Body of pancreas (tissue), 4 donors: ENCODE results near the gene UNC13C. TPM values are rescaled to one million over a fixed set of nuclear protein-coding genes. Genes with fewer than 3 reads are reported as not detected.

Experiments used
- ATAC-seq: fragments of 150-250 bp; one replicate; pipeline ENCODE4 v1.9.1; 2016
- DNase-seq, 4 donors: peaks; one replicate each; pipeline ENCODE4 v3.0.0-alpha.2; 2019
- H3K27ac ChIP-seq, 4 donors: fragments of 200-600 bp; sonication (generic); 1 replicate in 3 of 4; 2 replicates in 1 of 4; pipeline versions ENCODE4 v1.5.1 to v1.6.1; 2016 to 2019; ENCODE audit warnings: mild to moderate bottlenecking in 1 of 4, mixed read lengths in 1 of 4, moderate library complexity in 1 of 4
- H3K27me3 ChIP-seq, 2 donors: fragments of 200-600 bp; sonication (generic); one replicate each; pipeline ENCODE4 v1.6.0; 2016; ENCODE audit warnings: mild to moderate bottlenecking in 1 of 2
- H3K36me3 ChIP-seq, 2 donors: fragments of 200-600 bp; sonication (generic); replicated peaks in 1 of 2; 2 replicates each; pipeline ENCODE4 v1.5.1; 2016; ENCODE audit warnings: low read depth in 2 of 2; ENCODE audit not compliant: insufficient read depth in 1 of 2
- H3K4me1 ChIP-seq: fragments of 200-600 bp; sonication (generic); one replicate; pipeline ENCODE4 v1.6.0; 2016
- H3K4me3 ChIP-seq, 2 donors: fragments of 200-600 bp; sonication (generic); 1 replicate in 1 of 2; 2 replicates in 1 of 2; pipeline ENCODE4 v1.5.1; 2016 to 2019
- H3K9me3 ChIP-seq, 3 donors: fragments of 200-600 bp; sonication (generic); 1 replicate in 2 of 3; 2 replicates in 1 of 3; pipeline ENCODE4 v1.5.1; 2016
- CTCF ChIP-seq, 7 experiments: fragments of 450-650 bp in 4 of 7; fragments of 200-600 bp in 3 of 7; sonication (generic) in 3 of 7; IDR thresholded peaks; one replicate each; pipeline ENCODE4 v1.5.1; 2016 to 2019; ENCODE audit warnings: antibody characterized with exemption in 7 of 7
- POLR2A ChIP-seq, 3 donors: fragments of 450-650 bp; IDR thresholded peaks; one replicate each; pipeline ENCODE4 v1.6.1; 2016; ENCODE audit warnings: antibody characterized with exemption in 3 of 3, mild to moderate bottlenecking in 2 of 3
- WGBS, 2 donors: methylation state at CpG; one replicate each; pipeline ENCODE4 v1.1.5; 2017; 5-methylcytosine and 5-hydroxymethylcytosine counted together
- intact Hi-C: fragments of 100-400 bp; cut with DNase I; formaldehyde crosslinking; loops from one replicate; pipeline ENCODE4 v1.15.1; 2023
- total RNA-seq, 2 donors: library from RNA; depleted of rRNA; stranded (reverse); fragments of >200 nt; gene quantifications; one replicate each; pipeline ENCODE4 v1.1.0, GENCODE V29; 2016

The UNC13C gene
- total RNA-seq, 2 donors from 2014 or later: not detected

GRCh38 chr15:54035616-54036015, 57.4 kb downstream of the UNC13C start:
- H3K9me3 ChIP-seq: no peaks in the 10 kb centered on the region
- 73 to 74% methylated on average over 7 of the region's 7 CpGs for WGBS, 2 donors
- no peak overlapping the region for H3K27ac ChIP-seq
- H3K4me3 ChIP-seq: no peak overlapping the region
- no peaks in the 10 kb centered on the region for H3K36me3 ChIP-seq
- no peaks in the 10 kb centered on the region for H3K4me1 ChIP-seq
- intact Hi-C loops: no loop called here
- DNase-seq (no peak), ATAC-seq (no peak)
- no peaks in the 10 kb centered on the region for H3K27me3 ChIP-seq
- TF ChIP-seq POLR2A (IDR thresholded peaks at IDR 0.05) (no peak), CTCF (IDR thresholded peaks at IDR 0.05) (no peak)

GRCh38 chr15:54045397-54045796, 67.2 kb downstream of the UNC13C start:
- DNase-seq (no peak), ATAC-seq (no peak)
- no peak overlapping the region for H3K27ac ChIP-seq
- intact Hi-C loops: no loop called here
- TF ChIP-seq POLR2A (IDR thresholded peaks at IDR 0.05) (no peak), CTCF (IDR thresholded peaks at IDR 0.05) (no peak)
- no peaks in the 10 kb centered on the region for H3K27me3 ChIP-seq
- H3K4me3 ChIP-seq: no peak overlapping the region
- no peaks in the 10 kb centered on the region for H3K36me3 ChIP-seq
- no peaks in the 10 kb centered on the region for H3K9me3 ChIP-seq
- H3K4me1 ChIP-seq: no peaks in the 10 kb centered on the region
- 49 to 52% methylated on average over 2 of the region's 2 CpGs for WGBS, 2 donors

GRCh38 chr15:54046093-54046492, 67.9 kb downstream of the UNC13C start:
- H3K27ac ChIP-seq: no peak overlapping the region
- intact Hi-C loops: no loop called here
- H3K9me3 ChIP-seq: no peaks in the 10 kb centered on the region
- DNase-seq (no peak), ATAC-seq (no peak)
- no peaks in the 10 kb centered on the region for H3K4me1 ChIP-seq
- 74 to 76% methylated on average over 2 of the region's 2 CpGs for WGBS, 2 donors
- TF ChIP-seq CTCF (IDR thresholded peaks at IDR 0.05): no peak
- H3K4me3 ChIP-seq: no peak overlapping the region
- no peaks in the 10 kb centered on the region for H3K27me3 ChIP-seq
- H3K36me3 ChIP-seq: no peaks in the 10 kb centered on the region

GRCh38 chr15:54064365-54064764, 86.1 kb downstream of the UNC13C start:
- ATAC-seq (no peak), DNase-seq (no peak)
- TF ChIP-seq POLR2A (IDR thresholded peaks at IDR 0.05) (no peak), CTCF (IDR thresholded peaks at IDR 0.05) (no peak)
- 13 to 20% methylated on average over 3 of the region's 3 CpGs for WGBS, 2 donors
- Histone ChIP-seq H3K36me3 (no peaks in the 10 kb centered on the region), H3K27me3 (no peaks in the 10 kb centered on the region), H3K27ac (no peak overlapping the region), H3K4me3 (no peak overlapping the region), H3K4me1 (no peaks in the 10 kb centered on the region), H3K9me3 (no peaks in the 10 kb centered on the region)
- intact Hi-C loops: no loop called here

- Histone ChIP-seq H3K4me1 (no peaks in the 10 kb centered on the region), H3K36me3 (no peaks in the 10 kb centered on the region), H3K27me3 (no peaks in the 10 kb centered on the region), H3K9me3 (no peaks in the 10 kb centered on the region), H3K4me3 (no peak overlapping the region), H3K27ac (no peak overlapping the region)
- ATAC-seq (no peak), DNase-seq (no peak)
- WGBS, 2 donors: 65 to 73% methylated on average over 3 of the region's 3 CpGs
- TF ChIP-seq CTCF (IDR thresholded peaks at IDR 0.05): no peak
- TF ChIP-seq POLR2A (IDR thresholded peaks at IDR 0.05): no peak
- intact Hi-C loops: no loop called here
These were observed 88.2 kb downstream of the UNC13C start for GRCh38 chr15:54066403-54066802.
